ENCODE data around the gene CYB561. TPM values are rescaled to one million over a fixed set of nuclear protein-coding genes. Genes with fewer than 3 reads are reported as not detected.

CYB561 gene
- total and polyA plus RNA-seq, 10 of the 15 experiments (the other 5 are each of a cell fraction or from before 2014, with no cell fraction given) = 0.52 to 6.9 (median 2.5) TPM

GRCh38 chr17:63442074-63442473 is 4.0 kb downstream of the CYB561 start (continued):
- TF ChIP-seq HSF1 (IDR thresholded peaks at IDR 0.05; ENCODE audit: low read depth, low read length) (no peak), ZBTB33 (IDR thresholded peaks at IDR 0.05) (no peak), IRF3 (IDR thresholded peaks at IDR 0.05) (no peak), MYB (IDR thresholded peaks at IDR 0.05; ENCODE audit: borderline replicate concordance, low read depth, low read length) (no peak)

- no peak for DNase-seq (ENCODE audit: low read depth, low spot score)
- Histone ChIP-seq H3K36me3 (ENCODE audit: control insufficient read depth in 2 of 2, insufficient read depth in 2 of 2, low read length in 1 of 2) (no peaks in the 10 kb centered on the region), H3K27ac (ENCODE audit: control insufficient read depth, insufficient read depth) (no peak overlapping the region), H3K4me2 (ENCODE audit: control insufficient read depth, insufficient read depth) (no peak overlapping the region), H3K9ac (ENCODE audit: control insufficient read depth, insufficient read depth, low read length) (no peak overlapping the region), H2AFZ (ENCODE audit: control insufficient read depth, low read depth, low read length) (no peak overlapping the region), H4K20me1 (ENCODE audit: control insufficient read depth, insufficient read depth) (no peaks in the 10 kb centered on the region), H3K4me1 (ENCODE audit: control insufficient read depth, insufficient read depth, low read length) (peaks cover 7% of the 10 kb centered on the region), H3K4me3 (no peak overlapping the region), H3K9me3 (replicated peaks; ENCODE audit: control insufficient read depth, insufficient read depth, low read length) (no peaks in the 10 kb centered on the region), H3K79me2 (ENCODE audit: control insufficient read depth, insufficient read depth, low read length) (no peaks in the 10 kb centered on the region), H3K27me3 (replicated peaks in 1 of 2; ENCODE audit: control insufficient read depth in 2 of 2, insufficient read depth in 2 of 2, low read length in 1 of 2) (no peaks in the 10 kb centered on the region)
- ATAC-seq = no peak
- in situ Hi-C loops (cut with MboI) (loop anchor here (25.0 kb wide), 1 partner anchor 396 kb away; the partner anchor contains the start of genes FTSJ3, PSMC5 and SMARCD2), intact Hi-C loops (cut with micrococcal nuclease; ENCODE audit: unreplicated experiment) (loop anchor here (5.0 kb wide), 1 partner anchor 36 kb away; the partner anchor contains the start of gene ACE)
- SMC1A ChIA-PET (ENCODE audit: uncharacterized antibody, unreplicated experiment) = no interaction called here
- FAIRE-seq = no peak
- CTCF ChIA-PET = interaction anchor here (0.8 to 7.7 kb wide), 3 partner anchors 15 to 170 kb away, joined by 3 to 43 read pairs (median 42); no protein-coding TSS in a partner anchor
- RAD21 ChIA-PET (ENCODE audit: unreplicated experiment) = interaction anchor here (0.9 kb wide), 1 partner anchor 170 kb away, joined by 4 read pairs; no protein-coding TSS in a partner anchor
- BruUV-seq (replicated peaks) = no TSS peak
- WGBS (ENCODE audit: insufficient coverage, insufficient replicate concordance, low lambda C conversion rate, missing lambda C conversion rate) = 75% methylated on average over 13 of the region's 13 CpGs
- POLR2A ChIA-PET = no interaction called here
- no peak for TF ChIP-seq YY1 (IDR thresholded peaks at IDR 0.05; ENCODE audit: low read depth, low read length)
- no peak for TF ChIP-seq HSF1 (IDR thresholded peaks at IDR 0.05; ENCODE audit: low read depth, low read length)
- no peak for TF ChIP-seq HCFC1 (IDR thresholded peaks at IDR 0.05; ENCODE audit: low read length)
- no peak for TF ChIP-seq RBBP5 (conservative IDR thresholded peaks at IDR 0.05)
- TF ChIP-seq MYC (IDR thresholded peaks at IDR 0.05; ENCODE audit: insufficient read depth, insufficient read length, insufficient replicate concordance, low read length, severe bottlenecking) = no peak
- no peak for TF ChIP-seq ZNF622 (IDR thresholded peaks at IDR 0.05)
- TF ChIP-seq POU2F2 (IDR thresholded peaks at IDR 0.05; ENCODE audit: borderline replicate concordance, low read depth, low read length) = no peak
- TF ChIP-seq DPF2 (IDR thresholded peaks at IDR 0.05) = no peak
- no peak for TF ChIP-seq ZSCAN29 (IDR thresholded peaks at IDR 0.05)
- no peak for TF ChIP-seq FOS (IDR thresholded peaks at IDR 0.05; ENCODE audit: borderline replicate concordance, extremely low read depth, insufficient read length)
- no peak for TF ChIP-seq ZNF207 (IDR thresholded peaks at IDR 0.05; ENCODE audit: borderline replicate concordance)
Measured at GRCh38 chr17:63441654-63442053, 4.5 kb downstream of the CYB561 start.

Data from GM12878 (cell line).